SH-SY5Y (cell line): Measurements from ENCODE around the gene RAX.

Experiments
- GATA2 ChIP-seq: IDR thresholded peaks from 2 replicates; pipeline ENCODE4 v1.6.1; 2011; ENCODE audit warnings: mild to moderate bottlenecking, low read depth, low read length
- GATA3 ChIP-seq: IDR thresholded peaks from 2 replicates; pipeline ENCODE4 v1.6.1; 2011; ENCODE audit warnings: low read depth, mild to moderate bottlenecking, low read length, moderate library complexity

RAX gene

GRCh38 chr18:59231877-59232276 is 41.4 kb downstream of the RAX start:
- TF ChIP-seq GATA2 (no peak), GATA3 (no peak)

DNA sequence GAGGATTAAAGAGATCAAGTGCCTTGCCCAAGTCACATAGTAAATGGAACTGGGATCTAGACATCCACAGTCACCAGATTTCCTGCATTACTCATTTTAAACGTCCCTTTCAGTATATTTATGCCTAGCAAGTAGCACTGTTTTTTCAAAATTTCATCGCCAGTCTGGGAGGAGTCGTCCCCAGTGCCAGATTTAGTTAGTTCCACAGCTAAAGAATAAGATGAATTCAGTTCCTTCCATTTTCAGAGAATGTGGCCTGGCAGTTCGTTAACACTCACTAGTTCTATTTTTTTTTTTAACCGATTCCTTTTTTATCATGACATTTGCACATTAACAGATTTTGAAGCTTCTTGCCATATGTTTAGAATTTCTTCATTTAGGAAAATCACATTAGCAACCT is 42.1 kb downstream of the RAX start:
- TF ChIP-seq GATA3 (no peak), GATA2 (no peak)

- TF ChIP-seq GATA2 (no peak), GATA3 (no peak)
Measured at GRCh38 chr18:59229701-59230443, 43.4 kb downstream of the RAX start.

- TF ChIP-seq GATA3: no peak
- no peak for TF ChIP-seq GATA2
Measured at GRCh38 chr18:59229191-59229590, 44.1 kb downstream of the RAX start.

DNA sequence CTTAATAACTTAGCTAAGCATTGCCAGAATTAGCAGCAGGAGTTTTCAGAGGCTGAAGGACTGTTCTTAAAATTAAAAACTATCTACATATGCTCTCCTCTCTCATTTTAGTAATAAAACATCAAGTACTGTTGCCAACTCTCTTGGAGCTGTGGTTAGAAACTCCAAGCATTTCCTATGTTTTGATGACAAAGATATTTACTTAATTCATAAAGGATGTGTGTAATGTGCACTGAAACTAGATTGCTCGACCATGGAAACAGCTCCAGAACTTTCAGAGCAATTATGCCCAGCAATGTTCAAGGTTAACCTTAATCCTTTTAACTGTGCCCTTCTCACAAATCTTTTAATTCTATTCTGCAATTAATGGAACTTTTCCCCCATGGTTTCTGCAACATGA is 44.9 kb downstream of the RAX start:
- no peak for TF ChIP-seq GATA3
- no peak for TF ChIP-seq GATA2

GRCh38 chr18:59222341-59222740 is 50.9 kb downstream of the RAX start:
- TF ChIP-seq GATA2 (no peak), GATA3 (no peak)

DNA sequence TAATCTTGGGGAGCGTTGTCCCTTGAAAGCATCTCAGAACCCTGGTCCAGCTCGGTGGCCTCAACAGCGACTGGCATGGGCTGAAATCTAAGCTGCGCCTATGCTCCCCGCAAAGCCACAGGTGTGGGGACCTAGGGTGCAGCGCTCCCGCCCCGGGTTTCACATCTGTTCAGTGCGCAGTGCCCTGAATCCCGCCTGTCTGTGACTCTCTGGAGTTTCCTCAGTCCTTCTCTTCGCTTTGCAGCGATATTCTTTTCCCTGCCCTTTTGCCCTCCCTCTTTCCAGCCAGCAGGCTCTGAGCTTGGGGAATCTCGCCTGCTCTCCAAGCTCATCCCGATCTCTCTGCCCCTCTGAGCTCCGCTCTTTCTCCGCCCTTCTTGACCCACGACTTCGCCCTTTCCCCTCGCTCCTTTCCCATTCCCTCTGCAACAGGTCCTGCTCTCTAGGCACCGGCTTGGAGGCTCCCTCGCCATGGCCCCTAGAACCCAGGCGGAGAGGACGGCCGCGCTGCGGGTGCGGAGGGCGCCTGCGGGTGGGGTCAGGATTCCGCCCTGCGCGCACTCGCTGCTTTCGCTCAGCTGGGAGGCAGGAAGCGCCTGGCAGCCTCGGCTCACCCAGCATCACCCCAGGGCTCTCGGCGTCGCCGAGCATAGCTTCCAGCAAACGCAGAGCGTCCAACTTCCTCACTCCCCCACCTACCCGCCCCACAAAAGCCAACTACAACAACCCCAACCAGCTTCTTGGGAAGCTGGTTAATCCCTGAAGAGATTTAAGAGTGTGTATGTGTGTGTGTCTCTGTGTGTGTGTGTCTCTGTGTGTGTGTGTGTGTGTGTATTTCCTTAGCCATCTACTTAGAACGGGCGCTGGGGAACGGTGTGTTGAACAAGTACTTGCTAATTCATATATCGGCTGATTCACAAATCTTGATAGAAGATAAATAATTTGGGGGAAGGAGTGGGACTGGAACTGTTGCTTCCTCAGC is 52.2 kb downstream of the RAX start:
- no peak for TF ChIP-seq GATA3
- no peak for TF ChIP-seq GATA2

DNA sequence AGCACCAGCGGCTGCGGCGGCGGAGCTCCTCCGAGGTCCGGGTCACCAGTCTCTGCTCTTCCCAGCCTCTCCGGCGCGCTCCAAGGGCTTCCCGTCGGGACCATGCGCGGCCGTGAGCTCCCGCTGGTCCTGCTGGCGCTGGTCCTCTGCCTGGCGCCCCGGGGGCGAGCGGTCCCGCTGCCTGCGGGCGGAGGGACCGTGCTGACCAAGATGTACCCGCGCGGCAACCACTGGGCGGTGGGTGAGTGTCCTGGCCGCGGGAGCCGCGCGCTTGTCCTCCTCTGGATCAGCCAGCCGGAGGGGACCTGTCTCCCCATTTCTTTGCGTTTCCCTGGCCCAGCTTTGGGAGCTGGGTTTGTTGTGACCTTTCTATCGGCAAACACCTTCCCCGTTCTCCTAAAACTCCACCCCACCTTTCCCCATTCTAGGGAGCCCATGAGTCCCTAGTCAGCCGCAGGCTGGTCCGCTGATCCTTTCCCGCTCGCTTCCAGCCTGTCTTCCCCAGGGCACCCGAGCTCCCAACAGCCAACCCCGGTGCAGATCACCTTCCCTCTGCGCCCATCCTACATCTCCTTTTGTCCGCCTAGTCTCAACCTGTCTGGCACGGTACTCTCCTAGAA is 53.0 kb downstream of the RAX start:
- no peak for TF ChIP-seq GATA2
- TF ChIP-seq GATA3: no peak

GRCh38 chr18:59219672-59220163 is 53.5 kb downstream of the RAX start, which contains the start of gene GRP:
TSS of gene GRP (plus strand) at chr18:59220158. CDS start at chr18:59220266, 108 bp downstream.
- no peak for TF ChIP-seq GATA3
- TF ChIP-seq GATA2: no peak

GRCh38 chr18:59218018-59218417 is 55.2 kb downstream of the RAX start:
- no peak for TF ChIP-seq GATA2
- TF ChIP-seq GATA3: no peak
